Inflammatory macrophage treated with lipopolysaccharide for 4 hours (primary cell): Measurements from ENCODE around the gene CCN6.
"Not testable (repeated sequence)": the region's sequence is repeated elsewhere in the genome, so short reads cannot be mapped to it uniquely, and the experiment has no call there.

Experiments used
- DNase-seq: peaks from one replicate; pipeline ENCODE4 v3.0.0-alpha.2; 2020

The CCN6 gene

GRCh38 chr6:112030206-112030960, 23.5 kb upstream of the CCN6 start:
- DNase-seq: no peak

- DNase-seq: no peak
These were observed 22.8 kb upstream of the CCN6 start for GRCh38 chr6:112030961-112031660.

GRCh38 chr6:112031960-112032359, 21.9 kb upstream of the CCN6 start:
- no peak for DNase-seq

- DNase-seq: no peak
These were observed 21.2 kb upstream of the CCN6 start for GRCh38 chr6:112032728-112033127.

- DNase-seq: no peak
These were observed 19.9 kb upstream of the CCN6 start for GRCh38 chr6:112033791-112034615.

GRCh38 chr6:112034616-112034995, 19.3 kb upstream of the CCN6 start:
- no peak for DNase-seq

GRCh38 chr6:112036088-112036637, 17.7 kb upstream of the CCN6 start:
- no peak for DNase-seq

- peak; percentile 88 for DNase-seq
These were observed 16.1 kb upstream of the CCN6 start for GRCh38 chr6:112037783-112038216.

- DNase-seq: no peak
These were observed 15.6 kb upstream of the CCN6 start for GRCh38 chr6:112038268-112038667.

GRCh38 chr6:112038756-112039430, 15.0 kb upstream of the CCN6 start:
- DNase-seq: no peak

- DNase-seq: no peak
These were observed 14.5 kb upstream of the CCN6 start for GRCh38 chr6:112039431-112039770.

GRCh38 chr6:112040956-112041355, 12.9 kb upstream of the CCN6 start:
- DNase-seq: peak; percentile 47

GRCh38 chr6:112041535-112041934, 12.4 kb upstream of the CCN6 start:
- no peak for DNase-seq

- DNase-seq: peak; percentile 93
These were observed 10.6 kb upstream of the CCN6 start for GRCh38 chr6:112043032-112044007.

- DNase-seq: no peak
These were observed 9.7 kb upstream of the CCN6 start for GRCh38 chr6:112044196-112044595.

GRCh38 chr6:112044856-112045255, 9.0 kb upstream of the CCN6 start:
- DNase-seq: peak; percentile 89

- not testable (repeated sequence) for DNase-seq
These were observed 6.4 kb upstream of the CCN6 start for GRCh38 chr6:112047523-112047922.

GRCh38 chr6:112049026-112049799, 4.7 kb upstream of the CCN6 start:
- peak; percentile 52 for DNase-seq

- no peak for DNase-seq
These were observed 3.9 kb upstream of the CCN6 start for GRCh38 chr6:112049996-112050395.

- no peak for DNase-seq
These were observed 3.5 kb upstream of the CCN6 start for GRCh38 chr6:112050429-112050828.
